HepG2 (cell line): ENCODE data around the gene KCNMA1. TPM values are rescaled to one million over a fixed set of nuclear protein-coding genes. Genes with fewer than 3 reads are reported as not detected.

Experiments used
- ATAC-seq: fragments of 200-7000 bp; cut with Tn5 transposase; 3 replicates; pipeline ENCODE4 v1.9.1; 2020; ENCODE audit warnings: mild to moderate bottlenecking, moderate library complexity
- BruUV-seq: library from RNA; stranded (reverse); fragments of 400-500 nt; replicated peaks from 2 replicates; lab custom pipeline; 2021; lab: Mats Ljungman, UMichigan
- CTCF ChIA-PET: fragments of 300-600 bp; formaldehyde crosslinking; extraction: SDS; loops from one replicate; lab custom pipeline; 2021; ENCODE audit warnings: low total read pairs, inconsistent platforms, low intra/inter-chr PET ratio; lab: Yijun Ruan, JAX
- POLR2A ChIA-PET: fragments of 350-600 bp; sonication (Branson Sonifier 250); formaldehyde crosslinking; loops from one replicate; lab custom pipeline; 2020; ENCODE audit warnings: antibody characterized with exemption, inconsistent platforms; lab: Yijun Ruan, JAX
- DNase-seq: peaks from one replicate; pipeline ENCODE4 v3.0.0-alpha.2; 2015; ENCODE audit warnings: low spot score
- FAIRE-seq: peaks from 3 replicates; lab custom pipeline; 2011; peaks lifted over from hg19 to GRCh38; lab: Jason Lieb, UNC
- H2AFZ ChIP-seq: one replicate; pipeline ENCODE4 v1.6.1; 2011; ENCODE audit warnings: low read length, inconsistent platforms
- H3K27ac ChIP-seq: fragments of 300-600 bp; 3 replicates; pipeline ENCODE4 v1.8.0; 2011; ENCODE audit warnings: mixed run types, mild to moderate bottlenecking, mixed read lengths, low read length, inconsistent platforms; ENCODE audit not compliant: insufficient read depth; ENCODE audit errors: extremely low read length
- H3K27me3 ChIP-seq, 2 experiments: fragments of 200-600 bp in 1 of 2; 2 replicates in 1 of 2; 3 replicates in 1 of 2; pipeline versions ENCODE4 v1.6.0 to v1.8.0; 2011; ENCODE audit warnings: low read length in 2 of 2, mild to moderate bottlenecking in 2 of 2, moderate library complexity in 2 of 2, inconsistent platforms in 1 of 2; ENCODE audit not compliant: insufficient read depth in 2 of 2, control insufficient read depth in 1 of 2
- H3K36me3 ChIP-seq, 2 experiments: fragments of 200-600 bp in 1 of 2; replicated peaks in 1 of 2; 2 replicates in 1 of 2; 3 replicates in 1 of 2; pipeline versions ENCODE4 v1.5.1 to v1.8.0; 2011; ENCODE audit warnings: low read length in 2 of 2, inconsistent platforms in 1 of 2; ENCODE audit not compliant: insufficient read depth in 2 of 2, control insufficient read depth in 1 of 2
- H3K4me1 ChIP-seq: 2 replicates; pipeline ENCODE4 v1.5.1; 2012; ENCODE audit warnings: low read length, inconsistent platforms; ENCODE audit not compliant: insufficient read depth
- H3K4me2 ChIP-seq: 2 replicates; pipeline ENCODE4 v1.6.0; 2011; ENCODE audit warnings: low read depth, low read length, inconsistent platforms
- H3K4me3 ChIP-seq, 3 experiments: fragments of 200-600 bp in 1 of 3; sonication (generic), shearing (Covaris generic) in 1 of 3; replicated peaks in 1 of 3; 2 replicates each; pipeline ENCODE4 v1.5.1; 2011 to 2016; ENCODE audit warnings: low read length in 3 of 3, inconsistent platforms in 2 of 3, low read depth in 2 of 3, mild to moderate bottlenecking in 2 of 3, control low read depth in 1 of 3, mixed read lengths in 1 of 3; ENCODE audit not compliant: insufficient read depth in 1 of 3
- H3K79me2 ChIP-seq: one replicate; pipeline ENCODE4 v1.6.1; 2011; ENCODE audit warnings: low read length, inconsistent platforms; ENCODE audit not compliant: insufficient read depth
- H3K9ac ChIP-seq: 2 replicates; pipeline ENCODE4 v1.6.0; 2011; ENCODE audit warnings: mild to moderate bottlenecking, low read depth, low read length, inconsistent platforms; ENCODE audit not compliant: insufficient read depth
- H3K9me3 ChIP-seq: 2 replicates; pipeline ENCODE4 v1.5.1; 2012; ENCODE audit warnings: mild to moderate bottlenecking, low read length
- H4K20me1 ChIP-seq: 2 replicates; pipeline ENCODE4 v1.6.0; 2011; ENCODE audit warnings: inconsistent platforms, mild to moderate bottlenecking, low read length, moderate library complexity; ENCODE audit not compliant: insufficient read depth
- DR1 ChIP-seq: sonication (generic); formaldehyde crosslinking; IDR thresholded peaks from 2 replicates; pipeline ENCODE4 v1.8.0; 2021; ENCODE audit warnings: mild to moderate bottlenecking, missing genetic modification reagents, inconsistent platforms
- DRAP1 ChIP-seq: IDR thresholded peaks from 2 replicates; pipeline ENCODE4 v1.6.1; 2016; ENCODE audit warnings: missing genetic modification reagents, missing compliant biosample characterization
- FOXJ3 ChIP-seq: sonication (generic); formaldehyde crosslinking; IDR thresholded peaks from 2 replicates; pipeline ENCODE4 v1.4.0; 2020; ENCODE audit warnings: missing genetic modification reagents, mild to moderate bottlenecking, borderline replicate concordance
- HMGXB4 ChIP-seq, 2 experiments: sonication (generic) in 1 of 2; formaldehyde crosslinking in 1 of 2; IDR thresholded peaks; 2 replicates each; pipeline versions ENCODE4 v1.4.0 to v1.6.1; 2018 to 2020; ENCODE audit warnings: missing genetic modification reagents in 2 of 2, borderline replicate concordance in 1 of 2, low read depth in 1 of 2, mild to moderate bottlenecking in 1 of 2, missing biosample characterization in 1 of 2
- MAFF ChIP-seq: IDR thresholded peaks from 2 replicates; pipeline ENCODE4 v1.6.1; 2011; ENCODE audit warnings: low read depth, low read length, improper control_type of control experiment
- MATR3 ChIP-seq: sonication (generic); formaldehyde crosslinking; IDR thresholded peaks from 2 replicates; pipeline ENCODE4 v1.4.0; 2020; ENCODE audit warnings: missing genetic modification reagents
- NCOA2 ChIP-seq: sonication (generic); formaldehyde crosslinking; IDR thresholded peaks from 2 replicates; pipeline ENCODE4 v1.8.0; 2022; ENCODE audit warnings: inconsistent platforms
- NFRKB ChIP-seq: fragments of 450-650 bp; IDR thresholded peaks from 2 replicates; pipeline ENCODE4 v1.6.1; 2017
- PATZ1 ChIP-seq: sonication (generic); formaldehyde crosslinking; IDR thresholded peaks from 2 replicates; pipeline ENCODE4 v1.4.0; 2020; ENCODE audit warnings: missing genetic modification reagents
- POLR2AphosphoS2 ChIP-seq: IDR thresholded peaks from 2 replicates; pipeline ENCODE4 v1.6.1; 2011; ENCODE audit warnings: low read depth, low read length, improper control_type of control experiment
- RARG ChIP-seq: sonication (generic); formaldehyde crosslinking; IDR thresholded peaks from 2 replicates; pipeline ENCODE4 v1.4.0; 2020; ENCODE audit warnings: low read depth, mild to moderate bottlenecking, missing genetic modification reagents
- RELA ChIP-seq: sonication (generic); formaldehyde crosslinking; IDR thresholded peaks from 2 replicates; pipeline ENCODE4 v1.4.0; 2020; ENCODE audit warnings: missing genetic modification reagents
- SOX13 ChIP-seq, 3 experiments: fragments of 450-650 bp in 1 of 3; sonication (generic) in 1 of 3; formaldehyde crosslinking in 1 of 3; IDR thresholded peaks in 2 of 3; conservative IDR thresholded peaks in 1 of 3; 2 replicates each; pipeline versions ENCODE4 v1.5.0 to v1.6.1; 2016 to 2020; ENCODE audit warnings: antibody characterized with exemption in 1 of 3, mild to moderate bottlenecking in 1 of 3, missing compliant biosample characterization in 1 of 3, missing genetic modification reagents in 1 of 3, moderate library complexity in 1 of 3
- U2AF2 ChIP-seq: fragments of 200-400 bp; formaldehyde crosslinking; IDR thresholded peaks from 2 replicates; pipeline ENCODE4 v1.6.1; 2017; ENCODE audit warnings: low read depth, mild to moderate bottlenecking, low read length
- YY1 ChIP-seq: IDR thresholded peaks from 2 replicates; pipeline ENCODE4 v1.6.1; 2011; ENCODE audit warnings: low read length, low read depth, moderate library complexity, mild to moderate bottlenecking; ENCODE audit not compliant: insufficient read depth, insufficient replicate concordance
- ZNF17 ChIP-seq: sonication (generic); formaldehyde crosslinking; IDR thresholded peaks from 2 replicates; pipeline ENCODE4 v1.5.0; 2020; ENCODE audit warnings: mild to moderate bottlenecking, missing genetic modification reagents
- ZNF235 ChIP-seq: sonication (generic); formaldehyde crosslinking; IDR thresholded peaks from 2 replicates; pipeline ENCODE4 v1.8.1; 2023; ENCODE audit warnings: mild to moderate bottlenecking, missing genetic modification reagents, borderline replicate concordance
- ZNF282 ChIP-seq: fragments of 450-650 bp; IDR thresholded peaks from 2 replicates; pipeline ENCODE4 v1.6.1; 2018; ENCODE audit not compliant: partially characterized antibody
- ZNF839 ChIP-seq: sonication (generic); formaldehyde crosslinking; IDR thresholded peaks from 2 replicates; pipeline ENCODE4 v1.4.0; 2020; ENCODE audit warnings: missing genetic modification reagents, mild to moderate bottlenecking, borderline replicate concordance
- ZNF883 ChIP-seq: sonication (generic); formaldehyde crosslinking; IDR thresholded peaks from 2 replicates; pipeline ENCODE4 v1.5.1; 2020; ENCODE audit warnings: mild to moderate bottlenecking, missing genetic modification reagents; ENCODE audit errors: not compliant biosample characterization
- ZSCAN22 ChIP-seq: sonication (generic); formaldehyde crosslinking; IDR thresholded peaks from 2 replicates; pipeline ENCODE4 v1.4.0; 2020; ENCODE audit warnings: mild to moderate bottlenecking, missing genetic modification reagents
- in situ Hi-C: cut with HindIII; loops from 2 replicates; pipeline ENCODE4 v1.10.0; 2017; ENCODE audit warnings: low pct_unique_long_range_greater_than_20kb; ENCODE audit not compliant: extremely low pct_ligation_motif_present
- intact Hi-C: fragments of 100-400 bp; cut with micrococcal nuclease; formaldehyde crosslinking; loops from one replicate; pipeline ENCODE4 v1.10.0; 2022; ENCODE audit not compliant: unreplicated experiment
- polyA plus RNA-seq, 8 experiments: library from polyadenylated mRNA; depleted of rRNA in 3 of 8; stranded (reverse) in 7 of 8; unstranded in 1 of 8; fragments of >200 nt; fragmentation: Illumina TruSeq in 4 of 8; extraction: Trizol in 4 of 8; gene quantifications; 2 replicates each; pipeline versions ENCODE4 v1.2.1 to v1.2.3, GENCODE V29; 2011 to 2016; ENCODE audit warnings: low read depth in 4 of 8, missing spikeins in 1 of 8, mixed read lengths in 1 of 8; ENCODE audit not compliant: insufficient read depth in 1 of 8
- total RNA-seq, 5 experiments: library from RNA; depleted of rRNA; stranded (reverse); fragments of >200 nt; fragmentation: Illumina TruSeq; extraction: Trizol; gene quantifications; 2 replicates each; pipeline ENCODE4 v1.2.3, GENCODE V29; 2016; ENCODE audit warnings: low read depth in 1 of 5

The KCNMA1 gene
- total and polyA plus RNA-seq, 2 of the 13 experiments (the other 11 are each of a cell fraction or from before 2014, with no cell fraction given), result 0.02 TPM; not detected in 1

GRCh38 chr10:77598606-77599005, 39.0 kb downstream of the KCNMA1 start (continued):
- TF ChIP-seq NCOA2 (no peak), ZNF282 (no peak), ZNF17 (CRISPR knock-in tag) (no peak), MATR3 (CRISPR knock-in tag) (no peak), PATZ1 (CRISPR knock-in tag) (no peak)
- TF ChIP-seq, all 625 proteins: peak for 0

GRCh38 chr10:77597560-77597959, 40.0 kb downstream of the KCNMA1 start:
- no peaks in the 10 kb centered on the region for H3K36me3 ChIP-seq
- POLR2A ChIA-PET, result no interaction called here
- no peaks in the 10 kb centered on the region; the same call in 1 of the 2 replicates for H4K20me1 ChIP-seq
- H3K4me1 ChIP-seq, result peaks cover 6% of the 10 kb centered on the region; the same call in 1 of the 2 replicates
- H3K9ac ChIP-seq, result no peak overlapping the region
- DNase-seq (no peak), FAIRE-seq (no peak), ATAC-seq (no peak)
- H2AFZ ChIP-seq, result no peak overlapping the region
- no peak overlapping the region for H3K27ac ChIP-seq
- no peak overlapping the region for H3K4me3 ChIP-seq
- BruUV-seq, result no TSS peak
- no peak overlapping the region for H3K4me2 ChIP-seq
- no peaks in the 10 kb centered on the region for H3K9me3 ChIP-seq
- in situ Hi-C loops (no loop called here), intact Hi-C loops (no loop called here)
- no peaks in the 10 kb centered on the region for H3K27me3 ChIP-seq
- H3K79me2 ChIP-seq, result no peaks in the 10 kb centered on the region
- CTCF ChIA-PET, result no interaction called here
- TF ChIP-seq YY1 (no peak), MAFF (no peak), FOXJ3 (CRISPR knock-in tag) (no peak), DR1 (CRISPR knock-in tag) (no peak), RELA (CRISPR knock-in tag) (no peak), ZNF883 (CRISPR knock-in tag) (no peak), U2AF2 (no peak), RARG (CRISPR knock-in tag) (no peak), HMGXB4 (CRISPR knock-in tag; IDR thresholded peaks at IDR 0.05; ENCODE audit: borderline replicate concordance in 1 of 2, low read depth in 1 of 2) (no peak), DRAP1 (no peak), ZSCAN22 (no peak), ZNF839 (CRISPR knock-in tag) (no peak), SOX13 (IDR thresholded peaks at IDR 0.05) (no peak), SOX13 (CRISPR knock-in tag; conservative IDR thresholded peaks at IDR 0.05 in 1 of 2, IDR thresholded peaks at IDR 0.05 in 1 of 2) (no peak), ZNF235 (CRISPR knock-in tag) (no peak), POLR2AphosphoS2 (no peak), NFRKB (no peak)
